Measurements from ENCODE around the gene RXFP3.
"Not testable (repeated sequence)": the region's sequence is repeated elsewhere in the genome, so short reads cannot be mapped to it uniquely, and the experiment has no call there.

Gene RXFP3

GRCh38 chr5:33937017-33937706 lies 976 bp downstream of the RXFP3 start:
- DNase-seq = no peak

DNA sequence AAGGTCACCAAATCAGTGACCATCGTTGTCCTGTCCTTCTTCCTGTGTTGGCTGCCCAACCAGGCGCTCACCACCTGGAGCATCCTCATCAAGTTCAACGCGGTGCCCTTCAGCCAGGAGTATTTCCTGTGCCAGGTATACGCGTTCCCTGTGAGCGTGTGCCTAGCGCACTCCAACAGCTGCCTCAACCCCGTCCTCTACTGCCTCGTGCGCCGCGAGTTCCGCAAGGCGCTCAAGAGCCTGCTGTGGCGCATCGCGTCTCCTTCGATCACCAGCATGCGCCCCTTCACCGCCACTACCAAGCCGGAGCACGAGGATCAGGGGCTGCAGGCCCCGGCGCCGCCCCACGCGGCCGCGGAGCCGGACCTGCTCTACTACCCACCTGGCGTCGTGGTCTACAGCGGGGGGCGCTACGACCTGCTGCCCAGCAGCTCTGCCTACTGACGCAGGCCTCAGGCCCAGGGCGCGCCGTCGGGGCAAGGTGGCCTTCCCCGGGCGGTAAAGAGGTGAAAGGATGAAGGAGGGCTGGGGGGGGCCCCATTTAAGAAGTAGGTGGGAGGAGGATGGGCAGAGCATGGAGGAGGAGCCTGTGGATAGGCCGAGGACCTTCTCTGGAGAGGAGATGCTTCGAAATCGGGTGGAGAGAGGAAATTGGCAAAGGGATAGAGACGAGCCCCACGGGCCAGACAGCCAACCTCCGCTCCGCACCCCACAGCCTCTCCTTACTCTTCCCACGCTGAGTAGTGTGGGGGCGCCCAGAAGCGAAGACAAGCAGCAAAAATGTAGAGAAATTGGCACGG lies 1.7 kb downstream of the RXFP3 start:
- no peak for DNase-seq

DNA sequence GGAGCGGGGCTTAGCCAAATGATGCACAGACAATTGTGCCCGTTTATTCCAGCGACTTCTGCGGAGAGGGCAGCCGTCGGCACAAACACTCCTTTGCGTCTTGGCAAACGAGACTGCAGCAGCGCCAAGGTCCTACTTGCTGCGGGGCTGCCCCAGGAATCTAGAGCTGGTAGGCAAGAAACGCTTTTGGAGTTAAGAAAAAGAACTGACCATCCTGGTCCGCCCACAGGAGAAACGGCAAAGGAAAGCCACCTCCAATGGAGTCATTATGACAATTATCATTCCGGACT lies 2.3 kb downstream of the RXFP3 start:
- DNase-seq = no peak

GRCh38 chr5:33938881-33939280 lies 2.7 kb downstream of the RXFP3 start:
- no peak for DNase-seq

DNA sequence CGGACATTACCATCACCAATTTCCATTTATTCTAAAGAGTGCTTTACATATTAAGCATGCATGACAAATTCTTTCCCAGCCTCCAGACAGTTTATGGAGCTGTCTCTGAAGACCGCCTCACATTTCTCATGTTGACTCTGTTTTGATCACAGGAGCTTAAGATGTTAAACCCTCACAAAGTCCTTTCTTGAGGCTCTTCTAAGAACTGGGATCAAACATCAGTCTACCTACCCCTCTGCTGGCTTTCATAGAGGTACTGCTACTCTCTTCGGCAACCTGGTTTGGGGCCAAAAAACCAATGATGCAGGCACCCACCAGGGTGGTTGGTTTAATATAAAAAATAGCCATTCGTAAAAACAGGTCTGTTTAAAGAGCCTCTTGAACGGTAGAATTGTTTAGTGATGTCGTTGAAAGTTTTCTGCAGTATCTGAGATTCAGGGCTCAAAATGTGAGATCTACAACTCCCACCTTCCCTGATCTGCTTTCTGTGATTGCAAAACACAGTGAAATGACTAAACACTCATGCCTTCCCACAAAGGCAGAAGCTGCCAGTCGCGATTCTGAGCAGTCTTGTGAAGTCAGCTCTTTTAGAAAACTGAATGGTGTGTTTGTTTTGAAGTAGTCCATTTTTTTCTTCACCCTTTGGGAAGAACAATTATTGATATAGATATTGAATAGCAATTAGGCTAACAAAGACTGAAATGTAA lies 3.5 kb downstream of the RXFP3 start:
- no peak for DNase-seq

- DNase-seq = no peak
Measured at GRCh38 chr5:33941090-33941489, 4.9 kb downstream of the RXFP3 start.

GRCh38 chr5:33944543-33945132 lies 8.5 kb downstream of the RXFP3 start:
- DNase-seq = no peak

DNA sequence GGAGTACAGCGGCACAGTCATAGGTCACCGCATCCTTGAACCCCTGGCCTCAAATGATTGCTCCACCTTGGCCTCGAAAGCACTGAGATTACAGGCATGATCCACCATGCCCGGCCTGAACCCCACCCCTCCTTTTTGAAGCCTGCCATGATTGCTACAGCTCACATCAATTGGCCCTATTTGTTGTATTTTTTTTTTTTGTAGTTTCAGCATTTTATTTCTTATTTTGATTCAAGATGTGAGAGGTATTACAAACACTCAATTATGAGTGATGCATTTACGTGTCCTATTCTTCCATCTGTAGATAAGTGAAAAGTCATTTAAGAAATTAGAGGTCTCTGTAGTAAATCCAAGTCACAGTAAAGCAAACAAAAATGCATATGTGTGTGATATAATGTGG lies 16.0 kb downstream of the RXFP3 start:
- DNase-seq = not testable (repeated sequence)

DNA sequence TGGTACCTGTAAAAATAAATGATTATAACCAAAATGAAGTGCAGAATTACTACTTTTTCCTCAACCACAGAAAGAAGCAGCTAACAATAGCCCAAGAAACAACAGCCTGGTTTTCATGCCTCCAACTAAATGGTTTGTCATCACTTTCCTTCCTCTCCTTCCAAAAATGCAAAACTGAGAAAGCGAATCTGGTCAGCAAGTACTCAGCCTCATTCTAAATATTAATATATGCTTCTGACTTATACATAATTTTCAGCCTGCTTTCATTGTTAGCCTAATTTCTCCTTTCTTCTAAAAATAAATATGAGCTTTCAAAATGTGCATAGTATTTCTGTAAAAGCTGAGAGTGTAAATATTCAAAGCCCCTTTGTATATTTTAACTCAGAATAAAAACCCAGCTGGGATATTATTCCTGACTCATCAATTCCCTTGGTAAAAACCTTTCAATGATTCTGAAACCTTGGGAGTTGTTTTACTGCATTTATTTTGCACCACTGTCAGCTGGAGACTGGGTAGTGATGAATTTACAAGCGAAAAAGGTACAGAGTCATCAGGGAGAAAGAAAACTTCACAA lies 21.5 kb downstream of the RXFP3 start:
- no peak for DNase-seq

DNA sequence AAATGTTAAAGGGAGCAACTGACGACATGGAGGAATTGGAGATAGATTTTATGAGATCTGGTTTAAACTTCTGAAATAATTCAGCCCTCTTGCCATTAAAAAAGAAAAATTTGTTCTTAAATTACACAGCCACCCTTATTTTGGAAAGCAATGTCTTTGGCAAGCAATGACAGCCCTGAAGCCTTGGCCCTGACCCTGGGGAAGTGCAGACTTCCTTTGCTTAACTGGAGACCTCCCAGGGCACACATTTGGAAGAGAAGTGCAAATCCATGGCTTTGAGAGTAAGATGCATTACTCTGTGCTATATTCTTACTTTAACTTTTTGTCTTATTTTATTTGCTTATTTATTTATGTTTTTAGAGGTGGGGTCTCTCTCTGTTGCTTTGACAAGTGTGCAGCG lies 22.0 kb downstream of the RXFP3 start:
- no peak for DNase-seq

DNA sequence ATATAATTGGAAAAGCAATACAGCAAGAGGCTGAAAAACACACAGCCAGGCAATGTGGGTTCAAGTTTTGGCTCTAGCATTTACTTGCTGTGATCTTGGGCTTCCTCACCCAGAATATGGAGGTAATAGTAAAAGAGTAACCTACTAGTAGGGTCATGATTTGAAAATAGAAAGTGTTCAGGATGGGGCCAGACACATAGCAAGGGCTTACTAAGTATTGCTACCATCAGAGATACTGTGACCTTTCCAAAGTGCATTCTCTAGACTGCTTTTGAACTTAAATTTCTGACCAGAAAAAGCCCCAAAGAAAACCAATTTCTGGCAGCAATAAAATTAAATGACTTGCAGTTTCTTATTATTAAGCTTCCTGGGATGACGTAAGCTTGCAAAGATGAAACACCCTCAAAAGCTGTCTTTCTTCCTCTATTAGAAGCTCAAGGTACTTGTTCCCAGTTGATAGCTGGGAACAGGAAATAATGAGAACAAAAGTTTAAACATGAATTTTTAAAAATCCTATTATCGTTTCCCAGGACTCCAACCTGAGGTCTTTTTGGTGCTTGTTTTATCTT lies 28.0 kb downstream of the RXFP3 start:
- no peak for DNase-seq

DNA sequence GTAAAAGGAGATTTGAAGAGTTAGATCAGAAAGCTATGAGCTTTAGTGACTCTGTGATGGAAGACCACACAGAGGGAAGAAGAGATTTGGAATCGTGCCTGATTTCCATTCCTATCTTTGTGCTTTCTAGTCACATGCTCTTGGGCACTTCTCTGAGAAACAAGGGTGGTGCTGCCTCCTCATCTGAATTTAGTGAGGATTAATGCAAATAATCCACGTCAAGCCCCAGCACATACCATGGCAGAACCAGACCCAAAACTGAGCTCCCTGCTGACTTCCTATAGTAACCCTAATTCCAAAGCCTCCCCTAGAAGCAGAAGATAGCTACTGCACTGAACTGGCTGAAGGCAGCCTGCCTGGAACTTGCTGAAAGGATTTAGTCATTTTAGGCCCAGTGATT lies 30.6 kb downstream of the RXFP3 start:
- DNase-seq = no peak

GRCh38 chr5:33968211-33969005 lies 32.2 kb downstream of the RXFP3 start:
- DNase-seq = no peak

GRCh38 chr5:33969572-33970452 lies 33.6 kb downstream of the RXFP3 start:
- no peak for DNase-seq

- no peak for DNase-seq
Measured at GRCh38 chr5:33973271-33973670, 37.1 kb downstream of the RXFP3 start.

- DNase-seq = no peak
Measured at GRCh38 chr5:33975852-33976251, 39.7 kb downstream of the RXFP3 start.

DNA sequence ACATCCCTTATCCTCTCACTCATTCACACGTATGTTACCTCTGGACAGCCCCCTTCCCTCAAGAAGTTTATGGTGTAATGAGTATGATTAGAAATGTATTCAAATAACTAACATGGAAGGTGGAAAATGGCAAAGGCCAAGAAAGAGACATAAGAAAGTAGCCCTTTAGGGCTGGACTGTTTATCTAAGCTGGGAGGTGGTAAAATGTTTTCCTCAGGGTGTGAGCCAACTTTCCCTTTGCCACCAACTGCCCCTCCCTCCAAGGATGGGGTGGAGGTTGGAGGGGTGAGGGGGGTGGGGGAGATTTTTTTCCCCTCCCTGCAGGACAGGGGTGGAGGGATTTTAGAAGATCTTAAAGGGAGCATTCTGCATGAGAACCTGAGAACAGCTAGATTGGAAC lies 40.1 kb downstream of the RXFP3 start:
- no peak for DNase-seq

GRCh38 chr5:33978306-33978705 lies 42.1 kb downstream of the RXFP3 start:
- DNase-seq = no peak

DNA sequence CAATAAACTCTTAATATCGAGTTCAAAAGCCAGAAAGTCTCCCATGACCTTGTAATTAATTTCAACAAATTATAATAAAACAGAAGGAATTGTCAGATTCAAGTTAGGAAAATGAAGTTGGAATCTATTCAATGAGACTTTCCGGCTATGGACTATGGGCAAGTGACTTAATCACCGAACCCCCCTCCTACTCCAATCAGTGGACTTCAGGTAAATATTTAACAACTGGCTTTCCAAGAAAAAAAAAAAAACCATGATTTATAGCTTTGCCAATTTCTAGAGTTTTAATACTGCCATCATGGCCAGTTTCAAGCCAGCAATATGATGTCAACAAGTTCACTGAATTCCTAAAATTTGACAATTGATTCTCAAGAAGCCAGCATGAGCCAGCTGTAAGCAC lies 43.8 kb downstream of the RXFP3 start:
- no peak for DNase-seq

DNA sequence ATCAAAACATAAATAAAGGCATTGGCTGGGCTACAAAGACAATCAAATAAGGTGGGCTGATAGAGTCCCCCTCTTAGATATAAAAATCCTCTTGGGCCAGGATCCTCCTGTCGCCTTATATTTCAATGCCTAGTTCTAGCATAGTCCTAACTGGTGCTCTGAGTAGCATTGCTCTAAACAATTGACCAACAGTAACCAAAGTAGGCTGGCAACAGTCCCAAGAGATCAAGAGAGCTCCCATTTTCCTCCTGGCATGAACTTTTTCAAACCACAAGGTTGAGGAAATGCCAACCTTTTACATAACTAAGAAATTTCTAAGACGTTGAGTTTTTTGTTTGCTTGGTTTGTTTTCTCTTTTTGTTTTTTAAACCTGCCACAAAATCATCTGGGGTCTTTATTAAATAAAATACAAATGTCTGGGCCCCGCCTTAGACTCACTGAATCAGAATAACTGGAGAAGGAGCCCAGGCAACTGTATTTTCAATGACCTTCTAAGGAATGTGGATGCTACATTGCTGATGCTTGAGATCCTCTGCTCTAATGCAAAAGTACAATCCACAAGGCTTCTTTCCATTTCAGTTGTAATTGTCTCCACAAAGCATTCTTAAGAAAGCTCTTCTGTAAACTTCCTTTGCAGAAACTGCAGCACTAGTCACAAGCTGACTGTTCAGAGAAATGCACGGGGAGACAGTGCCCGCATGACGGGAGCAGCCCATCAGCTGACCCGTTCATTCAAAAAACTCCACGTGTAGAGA lies 45.4 kb downstream of the RXFP3 start:
- no peak for DNase-seq
